Measurements from ENCODE around the gene CDH13.
A peak's percentile ranks its signal among the peaks of the same experiment; 100 is the strongest.

CDH13 gene

DNA sequence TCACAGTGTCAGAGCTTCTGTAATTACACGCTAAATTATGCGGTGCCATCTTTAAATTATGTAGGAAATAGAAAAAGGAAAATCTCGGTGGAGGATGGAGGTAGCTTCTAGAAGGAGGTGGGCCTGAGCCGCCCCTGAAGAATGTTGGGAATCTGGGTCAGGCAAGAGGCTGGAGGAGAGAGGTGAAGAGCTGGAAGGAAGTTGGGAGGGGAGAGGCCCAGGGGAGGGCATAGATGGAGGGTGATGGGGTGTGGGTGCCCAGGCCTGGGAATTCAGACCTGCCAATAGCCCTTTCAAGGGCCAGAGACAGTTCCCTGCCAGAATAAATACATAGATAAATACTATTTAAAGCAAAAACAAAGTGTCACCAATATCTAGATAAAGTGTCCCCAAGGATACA is 766.0 kb downstream of the CDH13 start:
- no peak for ATAC-seq (ENCODE audit: insufficient read depth, low read depth)
- TF ChIP-seq EZH2 (IDR thresholded peaks at IDR 0.05; ENCODE audit: borderline replicate concordance, low read depth, low read length, severe bottlenecking), result no peak
- TF ChIP-seq, protein P1, sequence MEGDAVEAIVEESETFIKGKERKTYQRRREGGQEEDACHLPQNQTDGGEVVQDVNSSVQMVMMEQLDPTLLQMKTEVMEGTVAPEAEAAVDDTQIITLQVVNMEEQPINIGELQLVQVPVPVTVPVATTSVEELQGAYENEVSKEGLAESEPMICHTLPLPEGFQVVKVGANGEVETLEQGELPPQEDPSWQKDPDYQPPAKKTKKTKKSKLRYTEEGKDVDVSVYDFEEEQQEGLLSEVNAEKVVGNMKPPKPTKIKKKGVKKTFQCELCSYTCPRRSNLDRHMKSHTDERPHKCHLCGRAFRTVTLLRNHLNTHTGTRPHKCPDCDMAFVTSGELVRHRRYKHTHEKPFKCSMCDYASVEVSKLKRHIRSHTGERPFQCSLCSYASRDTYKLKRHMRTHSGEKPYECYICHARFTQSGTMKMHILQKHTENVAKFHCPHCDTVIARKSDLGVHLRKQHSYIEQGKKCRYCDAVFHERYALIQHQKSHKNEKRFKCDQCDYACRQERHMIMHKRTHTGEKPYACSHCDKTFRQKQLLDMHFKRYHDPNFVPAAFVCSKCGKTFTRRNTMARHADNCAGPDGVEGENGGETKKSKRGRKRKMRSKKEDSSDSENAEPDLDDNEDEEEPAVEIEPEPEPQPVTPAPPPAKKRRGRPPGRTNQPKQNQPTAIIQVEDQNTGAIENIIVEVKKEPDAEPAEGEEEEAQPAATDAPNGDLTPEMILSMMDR (IDR thresholded peaks at IDR 0.05; ENCODE audit: borderline replicate concordance, extremely low read depth, low read length, poor library complexity, severe bottlenecking), result no peak

DNA sequence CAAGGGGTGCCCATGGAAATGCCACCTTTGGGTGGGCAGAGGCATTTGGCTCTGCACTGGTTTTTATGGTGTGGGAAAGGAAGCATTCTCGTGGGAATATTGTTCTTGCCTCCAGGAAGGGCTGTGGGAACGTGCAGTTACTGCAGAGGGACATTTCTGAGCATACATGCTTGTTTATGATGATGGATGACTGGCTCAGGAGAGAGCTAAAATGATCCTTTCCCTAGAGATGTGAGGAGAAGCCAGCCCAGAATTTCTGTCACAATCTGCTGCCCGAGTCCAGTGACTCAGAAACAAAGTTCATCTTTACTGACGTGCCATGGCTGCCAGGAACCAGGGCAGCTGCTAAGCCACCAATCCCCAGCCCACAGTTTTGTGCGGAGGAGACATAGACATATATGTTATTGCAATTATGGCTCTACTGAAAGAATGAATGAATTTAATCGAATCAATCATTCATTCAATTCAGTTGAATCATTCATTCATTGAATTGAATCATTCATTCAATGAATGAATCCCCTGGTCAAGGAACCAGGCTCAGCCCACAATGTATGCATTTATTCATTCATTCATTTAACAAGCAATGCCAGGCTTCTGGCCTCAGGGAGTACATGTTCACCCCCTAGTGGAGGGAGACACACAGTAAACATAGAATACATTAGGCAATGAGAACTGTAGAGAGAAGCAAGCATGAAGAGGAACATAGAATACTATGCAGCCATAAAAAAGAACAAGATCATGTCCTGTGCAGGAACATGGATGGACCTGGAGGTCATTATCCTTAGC is 766.6 kb downstream of the CDH13 start:
- Histone ChIP-seq H2AFZ (ENCODE audit: low read depth, low read length) (no peak overlapping the region), H3K9me3 (ENCODE audit: insufficient read depth, low read length, severe bottlenecking) (no peaks in the 10 kb centered on the region), H3K4me1 (ENCODE audit: insufficient read depth, low read length) (no peaks in the 10 kb centered on the region), H3K9ac (ENCODE audit: low read depth, low read length) (no peak overlapping the region), H3K36me3 (ENCODE audit: insufficient read depth, low read length) (no peaks in the 10 kb centered on the region), H4K20me1 (ENCODE audit: insufficient read depth, low read length) (no peaks in the 10 kb centered on the region), H3K27me3 (ENCODE audit: insufficient read depth, low read length, poor library complexity) (no peaks in the 10 kb centered on the region), H3K4me2 (ENCODE audit: insufficient read depth, low read length) (no peak overlapping the region), H3K27ac (ENCODE audit: low read length) (no peak overlapping the region), H3K79me2 (ENCODE audit: insufficient read depth, low read length) (no peaks in the 10 kb centered on the region), H3K4me3 (ENCODE audit: low read depth in 1 of 2, low read length in 2 of 2) (no peak overlapping the region)
- no peak for DNase-seq
- TF ChIP-seq EZH2 (IDR thresholded peaks at IDR 0.05; ENCODE audit: borderline replicate concordance, low read depth, low read length, severe bottlenecking), result no peak
- TF ChIP-seq, protein P1 (IDR thresholded peaks at IDR 0.05; ENCODE audit: borderline replicate concordance, extremely low read depth, low read length, poor library complexity, severe bottlenecking), result peak; percentile 41
- ATAC-seq (ENCODE audit: insufficient read depth, low read depth), result no peak

More for the DNA sequence above, 766.0 kb downstream of the CDH13 start:
- H3K9me3 ChIP-seq (ENCODE audit: insufficient read depth, low read length, severe bottlenecking), result no peaks in the 10 kb centered on the region
- no peak overlapping the region for H3K4me2 ChIP-seq (ENCODE audit: insufficient read depth, low read length)
- H3K27me3 ChIP-seq (ENCODE audit: insufficient read depth, low read length, poor library complexity), result no peaks in the 10 kb centered on the region
- no peak overlapping the region for H3K4me3 ChIP-seq (ENCODE audit: low read depth in 1 of 2, low read length in 2 of 2)
- H3K36me3 ChIP-seq (ENCODE audit: insufficient read depth, low read length), result no peaks in the 10 kb centered on the region
- no peaks in the 10 kb centered on the region for H3K79me2 ChIP-seq (ENCODE audit: insufficient read depth, low read length)
- no peak overlapping the region for H3K9ac ChIP-seq (ENCODE audit: low read depth, low read length)
- H3K27ac ChIP-seq (ENCODE audit: low read length), result no peak overlapping the region
- no peaks in the 10 kb centered on the region for H4K20me1 ChIP-seq (ENCODE audit: insufficient read depth, low read length)
- H3K4me1 ChIP-seq (ENCODE audit: insufficient read depth, low read length), result no peaks in the 10 kb centered on the region
- DNase-seq, result no peak
- no peak overlapping the region for H2AFZ ChIP-seq (ENCODE audit: low read depth, low read length)

DNA sequence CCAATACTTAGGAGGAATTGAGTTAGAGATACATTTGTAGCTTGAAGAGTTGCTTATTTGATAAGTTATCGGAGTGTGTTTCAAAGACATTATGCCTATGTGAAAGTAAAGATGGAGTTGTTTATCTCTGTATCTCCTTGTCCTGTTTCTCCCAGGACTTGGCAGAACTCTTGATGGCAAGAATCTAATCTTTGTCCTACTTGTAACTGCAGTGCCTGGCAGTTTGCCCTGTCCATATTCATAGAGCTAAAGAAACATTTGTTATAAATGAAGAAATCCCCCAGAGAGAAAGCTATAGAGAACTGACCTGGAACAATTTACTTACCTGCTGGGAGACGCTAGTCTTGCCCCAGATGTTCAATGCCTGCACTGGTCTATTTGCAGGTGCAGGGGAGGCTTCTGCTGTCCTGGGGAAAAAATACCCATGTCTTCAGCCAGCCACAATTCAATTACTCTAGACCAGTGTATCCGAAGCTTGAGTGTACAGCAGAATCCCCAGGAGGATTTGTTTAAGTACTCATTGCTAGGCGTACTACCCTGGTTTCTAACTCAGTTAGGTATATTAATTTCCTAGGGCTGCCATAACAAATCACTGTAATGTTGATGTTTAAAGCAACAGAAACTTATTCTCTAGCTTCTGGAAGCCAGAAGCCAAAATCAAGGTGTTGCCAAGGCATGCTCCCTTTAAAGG is 771.0 kb downstream of the CDH13 start:
- H3K9me3 ChIP-seq (ENCODE audit: insufficient read depth, low read length, severe bottlenecking), result no peaks in the 10 kb centered on the region
- TF ChIP-seq, protein P1 (IDR thresholded peaks at IDR 0.05; ENCODE audit: borderline replicate concordance, extremely low read depth, low read length, poor library complexity, severe bottlenecking), result no peak
- no peak for TF ChIP-seq EZH2 (IDR thresholded peaks at IDR 0.05; ENCODE audit: borderline replicate concordance, low read depth, low read length, severe bottlenecking)

More for the DNA sequence above, 771.0 kb downstream of the CDH13 start:
- Histone ChIP-seq H3K9ac (ENCODE audit: low read depth, low read length) (no peak overlapping the region), H3K4me2 (ENCODE audit: insufficient read depth, low read length) (no peak overlapping the region), H3K4me1 (ENCODE audit: insufficient read depth, low read length) (no peaks in the 10 kb centered on the region), H3K27me3 (ENCODE audit: insufficient read depth, low read length, poor library complexity) (no peaks in the 10 kb centered on the region), H2AFZ (ENCODE audit: low read depth, low read length) (no peak overlapping the region), H4K20me1 (ENCODE audit: insufficient read depth, low read length) (no peaks in the 10 kb centered on the region), H3K36me3 (ENCODE audit: insufficient read depth, low read length) (no peaks in the 10 kb centered on the region), H3K27ac (ENCODE audit: low read length) (no peak overlapping the region), H3K79me2 (ENCODE audit: insufficient read depth, low read length) (no peaks in the 10 kb centered on the region), H3K4me3 (ENCODE audit: low read depth in 1 of 2, low read length in 2 of 2) (no peak overlapping the region)
- ATAC-seq (ENCODE audit: insufficient read depth, low read depth) (no peak), DNase-seq (no peak)
